Measurements from ENCODE around the gene NTN3. TPM values are rescaled to one million over a fixed set of nuclear protein-coding genes. Genes with fewer than 3 reads are reported as not detected.

The NTN3 gene
- total RNA-seq, 1 donor from 2014 or later = 2.5 TPM

- H3K27ac Mint-ChIP-seq = no peak overlapping the region
- no peak for DNase-seq (ENCODE audit: low spot score, unreplicated experiment)
- no peak for TF ChIP-seq CTCF (IDR thresholded peaks at IDR 0.05; ENCODE audit: unreplicated experiment)
- no peaks in the 10 kb centered on the region for H3K9me3 Mint-ChIP-seq (ENCODE audit: low read depth)
- peaks cover 21% of the 10 kb centered on the region for H3K27me3 Mint-ChIP-seq
- H3K4me3 Mint-ChIP-seq (ENCODE audit: low read depth) = no peak overlapping the region
- peaks cover 23% of the 10 kb centered on the region for H3K4me1 Mint-ChIP-seq (ENCODE audit: low read depth)
- H3K36me3 Mint-ChIP-seq (ENCODE audit: insufficient read depth) = no peaks in the 10 kb centered on the region
Observed at GRCh38 chr16:2472488-2472864, 1.4 kb downstream of the NTN3 start.

GRCh38 chr16:2472885-2473445 is 1.9 kb downstream of the NTN3 start:
- no peak for DNase-seq (ENCODE audit: low spot score, unreplicated experiment)
- Mint-ChIP-seq H3K36me3 (ENCODE audit: insufficient read depth) (no peaks in the 10 kb centered on the region), H3K9me3 (ENCODE audit: low read depth) (no peaks in the 10 kb centered on the region), H3K27me3 (peaks cover 21% of the 10 kb centered on the region), H3K4me3 (ENCODE audit: low read depth) (peak overlapping the region; percentile 67), H3K27ac (no peak overlapping the region), H3K4me1 (ENCODE audit: low read depth) (peaks cover 23% of the 10 kb centered on the region)
- no peak for TF ChIP-seq CTCF (IDR thresholded peaks at IDR 0.05; ENCODE audit: unreplicated experiment)

GRCh38 chr16:2473446-2473926 is 2.4 kb downstream of the NTN3 start:
- DNase-seq (ENCODE audit: low spot score, unreplicated experiment) = no peak
- Mint-ChIP-seq H3K4me1 (ENCODE audit: low read depth) (peaks cover 22% of the 10 kb centered on the region), H3K27me3 (peaks cover 21% of the 10 kb centered on the region), H3K27ac (no peak overlapping the region), H3K4me3 (ENCODE audit: low read depth) (peak overlapping the region; percentile 67), H3K9me3 (ENCODE audit: low read depth) (no peaks in the 10 kb centered on the region), H3K36me3 (ENCODE audit: insufficient read depth) (no peaks in the 10 kb centered on the region)
- no peak for TF ChIP-seq CTCF (IDR thresholded peaks at IDR 0.05; ENCODE audit: unreplicated experiment)

- Mint-ChIP-seq H3K36me3 (ENCODE audit: insufficient read depth) (no peaks in the 10 kb centered on the region), H3K9me3 (ENCODE audit: low read depth) (no peaks in the 10 kb centered on the region), H3K27ac (no peak overlapping the region), H3K27me3 (peaks cover 21% of the 10 kb centered on the region), H3K4me3 (ENCODE audit: low read depth) (peak overlapping the region; percentile 67), H3K4me1 (ENCODE audit: low read depth) (peaks cover 21% of the 10 kb centered on the region)
- TF ChIP-seq CTCF (IDR thresholded peaks at IDR 0.05; ENCODE audit: unreplicated experiment) = peak; percentile 55
- no peak for DNase-seq (ENCODE audit: low spot score, unreplicated experiment)
Observed at GRCh38 chr16:2473999-2474876, 3.1 kb downstream of the NTN3 start.

GRCh38 chr16:2474877-2475412 is 3.8 kb downstream of the NTN3 start, which contains the start of gene TBC1D24:
TBC1D24 (plus strand) TSS chr16:2475127; CDS start chr16:2496149, 21,022 bp downstream.
- H3K36me3 Mint-ChIP-seq (ENCODE audit: insufficient read depth) = no peaks in the 10 kb centered on the region
- DNase-seq (ENCODE audit: low spot score, unreplicated experiment) = peak; percentile 88

More at GRCh38 chr16:2474877-2475412, 3.8 kb downstream of the NTN3 start, which contains the start of gene TBC1D24:
- H3K9me3 Mint-ChIP-seq (ENCODE audit: low read depth) = no peaks in the 10 kb centered on the region
- H3K4me3 Mint-ChIP-seq (ENCODE audit: low read depth) = peak within 1 kb of the TSS; percentile 69
- peaks cover 19% of the 10 kb centered on the region for H3K4me1 Mint-ChIP-seq (ENCODE audit: low read depth)
- H3K27me3 Mint-ChIP-seq = peaks cover 17% of the 10 kb centered on the region
- peak within 1 kb of the TSS; percentile 56 for H3K27ac Mint-ChIP-seq
- TF ChIP-seq CTCF (IDR thresholded peaks at IDR 0.05; ENCODE audit: unreplicated experiment) = no peak

All from progenitor cell of endocrine pancreas (in vitro differentiated cells).